Duodenal mucosa (tissue), 2 donors: ENCODE data around the gene OPA3.

ENCODE experiments used
- H3K27ac ChIP-seq: one replicate; pipeline ENCODE4 v1.7.0; 2013; ENCODE audit warnings: low read depth, low read length
- H3K27me3 ChIP-seq, 2 donors: one replicate each; pipeline ENCODE4 v1.7.0; 2013; ENCODE audit warnings: low read length in 2 of 2, control low read depth in 1 of 2; ENCODE audit not compliant: insufficient read depth in 2 of 2, control insufficient read depth in 1 of 2
- H3K36me3 ChIP-seq, 2 donors: one replicate each; pipeline ENCODE4 v1.7.0; 2013; ENCODE audit warnings: low read length in 2 of 2, control low read depth in 1 of 2; ENCODE audit not compliant: insufficient read depth in 2 of 2, control insufficient read depth in 1 of 2
- H3K4me1 ChIP-seq, 2 donors: one replicate each; pipeline ENCODE4 v1.7.0; 2013; ENCODE audit warnings: low read length in 2 of 2, control low read depth in 1 of 2; ENCODE audit not compliant: insufficient read depth in 2 of 2, control insufficient read depth in 1 of 2
- H3K4me3 ChIP-seq, 2 donors: one replicate each; pipeline ENCODE4 v1.7.0; 2013; ENCODE audit warnings: low read length in 2 of 2, low read depth in 1 of 2
- H3K9ac ChIP-seq, 2 donors: one replicate each; pipeline ENCODE4 v1.7.0; 2013; ENCODE audit warnings: low read length in 2 of 2, low read depth in 1 of 2
- H3K9me3 ChIP-seq, 2 donors: one replicate each; pipeline ENCODE4 v1.7.0; 2013; ENCODE audit warnings: low read length in 2 of 2, control low read depth in 1 of 2; ENCODE audit not compliant: control insufficient read depth in 1 of 2

OPA3 gene

GRCh38 chr19:45547965-45548609 is 36.5 kb downstream of the OPA3 start:
- Histone ChIP-seq H3K9me3 (no peaks in the 10 kb centered on the region), H3K27ac (no peak overlapping the region), H3K27me3 (no peaks in the 10 kb centered on the region), H3K9ac (no peak overlapping the region), H3K36me3 (peaks cover 0 to 3% of the 10 kb centered on the region in 2 donors), H3K4me3 (no peak overlapping the region), H3K4me1 (peaks cover 0 to under 1% of the 10 kb centered on the region in 2 donors)

- no peak overlapping the region for H3K9ac ChIP-seq
- H3K9me3 ChIP-seq: no peaks in the 10 kb centered on the region
- H3K36me3 ChIP-seq: no peaks in the 10 kb centered on the region
- H3K27ac ChIP-seq: no peak overlapping the region
- no peak overlapping the region for H3K4me3 ChIP-seq
- no peaks in the 10 kb centered on the region for H3K27me3 ChIP-seq
- no peaks in the 10 kb centered on the region for H3K4me1 ChIP-seq
These were observed 37.3 kb downstream of the OPA3 start for GRCh38 chr19:45547211-45547770.

GRCh38 chr19:45542234-45542668 is 42.4 kb downstream of the OPA3 start:
- H3K27ac ChIP-seq: no peak overlapping the region
- no peaks in the 10 kb centered on the region for H3K27me3 ChIP-seq
- no peaks in the 10 kb centered on the region for H3K9me3 ChIP-seq
- H3K4me3 ChIP-seq: no peak overlapping the region
- H3K9ac ChIP-seq: no peak overlapping the region
- no peaks in the 10 kb centered on the region for H3K36me3 ChIP-seq
- no peaks in the 10 kb centered on the region for H3K4me1 ChIP-seq

- Histone ChIP-seq H3K36me3 (no peaks in the 10 kb centered on the region), H3K4me3 (no peak overlapping the region), H3K4me1 (no peaks in the 10 kb centered on the region), H3K27me3 (no peaks in the 10 kb centered on the region), H3K27ac (no peak overlapping the region), H3K9ac (no peak overlapping the region), H3K9me3 (no peaks in the 10 kb centered on the region)
These were observed 45.1 kb downstream of the OPA3 start for GRCh38 chr19:45539459-45539858.

- Histone ChIP-seq H3K9me3 (no peaks in the 10 kb centered on the region), H3K9ac (no peak overlapping the region), H3K27ac (no peak overlapping the region), H3K4me1 (peaks cover 8 to 18% of the 10 kb centered on the region in 2 donors), H3K4me3 (no peak overlapping the region), H3K27me3 (peaks cover 0 to 3% of the 10 kb centered on the region in 2 donors), H3K36me3 (no peaks in the 10 kb centered on the region)
These were observed 53.3 kb downstream of the OPA3 start for GRCh38 chr19:45531349-45531748.

- H3K27ac ChIP-seq: no peak overlapping the region
- peaks cover 10 to 18% of the 10 kb centered on the region in 2 donors for H3K36me3 ChIP-seq
- peaks cover 0 to 3% of the 10 kb centered on the region in 2 donors for H3K27me3 ChIP-seq
- H3K9me3 ChIP-seq: no peaks in the 10 kb centered on the region
- H3K9ac ChIP-seq: no peak overlapping the region
- H3K4me1 ChIP-seq: peaks cover 8 to 18% of the 10 kb centered on the region in 2 donors
- H3K4me3 ChIP-seq: peak overlapping the region; percentile 53 to 66
These were observed 55.2 kb downstream of the OPA3 start for GRCh38 chr19:45529420-45529785.

- peaks cover 10 to 19% of the 10 kb centered on the region in 2 donors for H3K36me3 ChIP-seq
- H3K27ac ChIP-seq: no peak overlapping the region
- H3K9me3 ChIP-seq: no peaks in the 10 kb centered on the region
- H3K4me1 ChIP-seq: peaks cover 8 to 18% of the 10 kb centered on the region in 2 donors
- peak overlapping the region; percentile 53 to 66 for H3K4me3 ChIP-seq
- H3K9ac ChIP-seq: peak overlapping the region in 1 of 2 donors; percentile 57
- H3K27me3 ChIP-seq: peaks cover 0 to 3% of the 10 kb centered on the region in 2 donors
These were observed 55.7 kb downstream of the OPA3 start for GRCh38 chr19:45528744-45529419.

GRCh38 chr19:45528149-45528743 is 56.4 kb downstream of the OPA3 start:
- H3K9ac ChIP-seq: peak overlapping the region in 1 of 2 donors; percentile 18

GRCh38 chr19:45527731-45528130 is 56.9 kb downstream of the OPA3 start:
- Histone ChIP-seq H3K27ac (no peak overlapping the region), H3K4me3 (no peak overlapping the region), H3K9me3 (no peaks in the 10 kb centered on the region), H3K4me1 (peaks cover 8 to 22% of the 10 kb centered on the region in 2 donors), H3K9ac (no peak overlapping the region), H3K27me3 (peaks cover 0 to 3% of the 10 kb centered on the region in 2 donors), H3K36me3 (peaks cover 13 to 26% of the 10 kb centered on the region in 2 donors)

More at GRCh38 chr19:45528149-45528743, 56.4 kb downstream of the OPA3 start:
- peaks cover 0 to 3% of the 10 kb centered on the region in 2 donors for H3K27me3 ChIP-seq
- no peaks in the 10 kb centered on the region for H3K9me3 ChIP-seq
- peak overlapping the region; percentile 53 to 66 for H3K4me3 ChIP-seq
- H3K27ac ChIP-seq: no peak overlapping the region
- peaks cover 8 to 22% of the 10 kb centered on the region in 2 donors for H3K4me1 ChIP-seq
- peaks cover 10 to 23% of the 10 kb centered on the region in 2 donors for H3K36me3 ChIP-seq

GRCh38 chr19:45526971-45527370 is 57.6 kb downstream of the OPA3 start:
- peaks cover 8 to 22% of the 10 kb centered on the region in 2 donors for H3K4me1 ChIP-seq
- peaks cover 17 to 32% of the 10 kb centered on the region in 2 donors for H3K36me3 ChIP-seq
- no peak overlapping the region for H3K27ac ChIP-seq

More at GRCh38 chr19:45526971-45527370, 57.6 kb downstream of the OPA3 start:
- Histone ChIP-seq H3K9me3 (no peaks in the 10 kb centered on the region), H3K4me3 (no peak overlapping the region), H3K9ac (no peak overlapping the region), H3K27me3 (peaks cover 0 to 3% of the 10 kb centered on the region in 2 donors)
